DND-41 (cell line): ENCODE results near the gene RAMACL.

Experiments
- EZH2 ChIP-seq: IDR thresholded peaks from 3 replicates; pipeline ENCODE4 v1.6.1; 2012; ENCODE audit warnings: borderline replicate concordance, low read depth, mild to moderate bottlenecking, moderate library complexity, low read length, inconsistent platforms; ENCODE audit not compliant: severe bottlenecking
- TF ChIP-seq, protein P1 (sequence below): IDR thresholded peaks from 2 replicates; pipeline ENCODE4 v1.5.1; 2012; ENCODE audit warnings: borderline replicate concordance, low read length, moderate library complexity, mild to moderate bottlenecking; ENCODE audit not compliant: poor library complexity, severe bottlenecking; ENCODE audit errors: extremely low read depth

DNA sequence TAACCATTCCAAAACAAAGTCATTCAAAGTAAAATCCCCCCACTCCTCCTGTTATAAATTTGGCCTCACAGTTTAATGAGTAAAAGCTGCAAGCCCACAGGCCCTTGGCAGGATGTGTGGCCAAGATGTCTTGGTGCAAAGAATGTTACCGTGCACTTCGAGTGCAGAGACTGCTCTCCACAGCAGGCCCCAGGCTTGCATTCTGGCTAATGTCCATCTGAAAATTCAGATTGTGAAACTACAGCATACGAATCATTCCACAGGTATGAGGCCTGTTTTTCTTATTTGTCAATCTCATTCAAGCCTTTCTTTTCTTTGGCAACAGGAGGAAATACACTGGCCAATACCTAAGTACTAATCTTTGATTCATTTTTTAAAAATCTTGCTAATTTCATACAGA lies 33.4 kb upstream of the RAMACL start:
- TF ChIP-seq, protein P1, sequence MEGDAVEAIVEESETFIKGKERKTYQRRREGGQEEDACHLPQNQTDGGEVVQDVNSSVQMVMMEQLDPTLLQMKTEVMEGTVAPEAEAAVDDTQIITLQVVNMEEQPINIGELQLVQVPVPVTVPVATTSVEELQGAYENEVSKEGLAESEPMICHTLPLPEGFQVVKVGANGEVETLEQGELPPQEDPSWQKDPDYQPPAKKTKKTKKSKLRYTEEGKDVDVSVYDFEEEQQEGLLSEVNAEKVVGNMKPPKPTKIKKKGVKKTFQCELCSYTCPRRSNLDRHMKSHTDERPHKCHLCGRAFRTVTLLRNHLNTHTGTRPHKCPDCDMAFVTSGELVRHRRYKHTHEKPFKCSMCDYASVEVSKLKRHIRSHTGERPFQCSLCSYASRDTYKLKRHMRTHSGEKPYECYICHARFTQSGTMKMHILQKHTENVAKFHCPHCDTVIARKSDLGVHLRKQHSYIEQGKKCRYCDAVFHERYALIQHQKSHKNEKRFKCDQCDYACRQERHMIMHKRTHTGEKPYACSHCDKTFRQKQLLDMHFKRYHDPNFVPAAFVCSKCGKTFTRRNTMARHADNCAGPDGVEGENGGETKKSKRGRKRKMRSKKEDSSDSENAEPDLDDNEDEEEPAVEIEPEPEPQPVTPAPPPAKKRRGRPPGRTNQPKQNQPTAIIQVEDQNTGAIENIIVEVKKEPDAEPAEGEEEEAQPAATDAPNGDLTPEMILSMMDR, result no peak
- no peak for TF ChIP-seq EZH2
